DMS53 (cell line): ENCODE results near the gene CEP68.
A peak's percentile ranks its signal among the peaks of the same experiment; 100 is the strongest.

Experiments used
- DNase-seq: peaks from one replicate; lab custom pipeline; 2025; lab: John Stamatoyannopoulos, UW

Gene CEP68

DNA sequence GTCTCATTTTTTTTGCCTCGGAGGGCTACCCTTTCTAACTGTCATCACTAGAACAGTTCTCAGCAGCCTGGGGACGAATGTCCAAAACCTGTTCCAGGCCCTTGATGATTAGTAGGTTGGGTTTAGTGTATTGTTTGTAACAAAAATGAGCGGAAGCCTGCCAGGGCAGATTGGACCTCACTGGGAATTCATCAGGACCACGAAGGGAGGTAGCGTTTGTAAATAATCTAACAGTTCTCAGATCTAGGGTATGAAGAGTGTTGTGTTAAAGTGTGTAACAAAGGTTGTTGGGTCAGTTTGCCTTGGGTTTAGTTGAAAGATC is 799 bp downstream of the CEP68 start:
- DNase-seq, result no peak

DNA sequence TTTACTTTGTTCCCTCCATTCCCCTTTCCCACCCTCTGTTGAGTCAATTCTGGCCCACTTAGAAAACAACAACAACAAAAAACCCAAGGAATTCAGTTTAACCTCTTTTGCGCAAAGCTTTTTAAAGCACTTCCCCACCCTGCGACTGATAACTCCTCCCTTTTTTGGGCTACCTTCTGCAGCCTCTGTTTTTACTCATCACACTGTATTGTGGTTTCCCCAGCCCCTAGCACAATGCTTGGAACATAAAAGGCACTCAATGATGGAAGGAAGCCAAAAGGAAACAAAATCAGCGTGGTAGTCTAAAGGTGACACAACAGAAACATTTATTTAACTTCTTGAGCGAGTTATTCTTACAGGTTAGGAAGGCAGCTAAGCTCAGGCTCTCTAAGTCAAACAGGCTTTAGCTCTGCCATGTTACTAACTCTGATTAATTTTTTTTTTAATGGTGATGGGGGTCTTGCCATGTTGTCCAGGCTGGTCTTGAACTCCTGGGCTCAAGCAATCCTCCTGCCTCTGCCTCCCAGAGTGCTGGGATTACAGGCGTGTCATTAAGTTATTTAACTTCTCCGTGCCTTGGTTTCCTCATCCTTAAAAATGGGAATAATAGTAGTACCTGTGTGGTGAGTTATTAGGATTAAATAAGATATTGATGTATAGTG is 1.3 kb downstream of the CEP68 start:
- peak; percentile 63 for DNase-seq

DNA sequence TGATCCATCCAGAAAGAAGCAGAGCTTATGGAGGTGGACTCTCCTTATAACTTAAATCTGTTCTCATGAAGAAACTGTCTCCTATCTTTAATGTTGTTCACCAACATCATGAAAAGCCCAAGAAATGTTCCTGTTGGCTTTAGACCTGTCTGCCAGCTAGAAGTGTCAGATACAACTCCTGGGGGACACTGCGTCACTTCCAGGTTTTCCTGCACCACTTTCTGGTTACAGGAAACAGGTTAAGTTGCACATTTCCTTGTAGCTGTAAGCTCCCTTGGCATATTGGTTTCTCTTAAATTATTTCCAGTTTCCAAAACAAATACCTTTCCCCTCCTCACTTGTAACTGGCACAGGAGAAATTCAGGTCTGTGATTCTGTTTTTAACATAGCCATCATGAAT is 2.9 kb downstream of the CEP68 start:
- DNase-seq, result no peak

DNA sequence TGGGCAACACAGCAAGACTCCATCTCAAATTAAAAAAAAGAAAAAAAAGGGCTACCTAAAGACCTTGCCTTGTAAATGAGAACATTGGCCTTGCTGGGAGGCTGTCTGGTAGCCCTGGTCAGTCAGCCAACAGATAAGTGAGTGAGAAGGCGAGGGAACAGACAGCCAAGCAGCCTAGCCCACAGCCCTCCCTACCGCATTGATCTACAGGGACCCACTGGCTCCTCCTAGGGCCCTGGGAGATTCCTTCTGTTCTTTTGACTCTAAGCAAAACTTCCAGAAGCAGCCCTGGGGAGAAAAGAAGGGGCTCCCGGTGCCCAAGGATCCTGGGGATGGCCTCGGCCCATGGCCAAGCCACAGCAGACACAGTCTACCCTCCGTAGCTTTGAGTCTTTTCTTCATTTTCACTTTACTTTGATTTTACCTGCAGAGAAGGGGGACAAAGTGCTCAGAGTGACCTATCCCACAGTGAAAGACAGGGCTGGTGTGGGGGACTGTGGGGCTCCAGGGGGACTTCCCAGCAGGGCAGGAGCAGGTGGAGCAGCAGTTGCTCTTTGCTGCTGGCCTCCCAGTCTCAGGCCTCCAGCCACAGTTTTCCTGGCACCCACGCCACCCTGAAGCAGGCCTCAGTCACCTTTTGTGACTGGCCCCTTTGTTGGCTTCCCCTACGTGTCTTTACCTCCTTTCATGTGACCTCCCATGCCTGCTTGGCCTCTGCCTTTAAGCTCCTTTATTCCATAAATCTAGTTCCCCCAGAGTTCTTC is 5.1 kb downstream of the CEP68 start:
- no peak for DNase-seq

DNA sequence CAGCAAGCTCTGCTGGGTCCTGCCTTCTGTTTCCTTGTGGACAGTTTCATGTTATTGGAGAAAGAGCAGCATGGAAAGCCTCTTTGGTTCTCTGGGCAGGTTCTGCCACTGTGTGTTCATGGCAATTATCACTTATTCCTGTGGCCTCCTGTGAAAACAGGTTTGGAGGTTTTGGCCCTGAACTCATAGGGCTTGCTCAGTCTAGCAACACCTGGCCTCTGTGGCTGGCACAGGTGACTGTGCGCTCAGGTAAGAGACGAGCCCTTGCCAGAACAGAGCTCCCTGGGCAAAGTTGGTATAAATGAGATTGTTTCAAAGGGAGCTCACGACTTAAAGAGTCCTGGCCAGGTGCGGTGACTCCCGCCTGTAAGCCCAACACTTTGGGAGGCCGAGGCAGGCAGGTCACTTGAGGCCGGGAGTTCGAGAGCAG is 5.7 kb downstream of the CEP68 start:
- no peak for DNase-seq

DNA sequence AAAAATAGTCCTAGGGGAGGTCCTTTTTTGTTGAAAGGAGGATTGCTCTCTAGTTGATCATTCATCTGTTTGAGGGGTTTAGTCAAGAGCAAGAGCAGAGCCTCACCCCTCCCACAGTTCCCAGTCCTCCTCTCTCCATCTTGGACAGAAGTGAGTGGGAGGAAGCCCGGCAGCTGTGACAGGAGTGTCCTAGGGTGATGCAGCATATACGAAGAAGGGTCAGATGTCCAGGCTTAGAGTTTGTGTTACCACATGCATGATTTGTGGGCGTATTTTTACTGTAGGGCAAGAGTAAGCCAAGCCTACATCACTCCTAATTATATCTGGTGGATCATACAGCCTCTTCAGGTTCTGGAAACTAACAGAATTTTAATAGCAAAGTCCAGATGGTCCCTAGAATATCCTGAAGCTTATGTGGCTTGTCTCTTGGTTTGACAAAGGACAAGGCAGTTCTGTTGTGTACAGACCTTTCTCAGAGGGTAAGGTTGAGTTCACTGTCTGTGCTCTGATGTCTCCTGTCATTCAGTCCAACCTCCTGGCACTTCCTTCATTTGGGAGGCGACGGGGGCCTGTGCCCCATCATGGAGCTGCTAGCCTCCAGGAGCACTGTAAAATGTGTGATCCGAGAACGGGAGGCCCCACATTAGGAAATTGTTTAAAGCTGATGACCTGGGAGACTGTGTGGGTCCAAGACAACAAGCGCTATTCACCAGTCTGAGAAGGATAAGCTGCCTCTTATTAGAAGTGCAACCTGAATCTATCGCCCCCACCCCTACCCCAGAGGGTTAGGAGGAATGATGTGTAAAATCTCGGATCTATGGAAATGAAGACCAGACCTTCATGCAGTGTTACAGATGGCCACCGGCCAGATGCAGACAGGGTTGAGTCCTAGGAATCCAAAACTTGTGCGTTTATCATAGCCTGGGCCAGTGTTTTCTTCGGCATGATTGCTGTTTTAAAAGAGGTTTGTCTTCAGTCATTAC is 6.9 kb downstream of the CEP68 start:
- no peak for DNase-seq

DNA sequence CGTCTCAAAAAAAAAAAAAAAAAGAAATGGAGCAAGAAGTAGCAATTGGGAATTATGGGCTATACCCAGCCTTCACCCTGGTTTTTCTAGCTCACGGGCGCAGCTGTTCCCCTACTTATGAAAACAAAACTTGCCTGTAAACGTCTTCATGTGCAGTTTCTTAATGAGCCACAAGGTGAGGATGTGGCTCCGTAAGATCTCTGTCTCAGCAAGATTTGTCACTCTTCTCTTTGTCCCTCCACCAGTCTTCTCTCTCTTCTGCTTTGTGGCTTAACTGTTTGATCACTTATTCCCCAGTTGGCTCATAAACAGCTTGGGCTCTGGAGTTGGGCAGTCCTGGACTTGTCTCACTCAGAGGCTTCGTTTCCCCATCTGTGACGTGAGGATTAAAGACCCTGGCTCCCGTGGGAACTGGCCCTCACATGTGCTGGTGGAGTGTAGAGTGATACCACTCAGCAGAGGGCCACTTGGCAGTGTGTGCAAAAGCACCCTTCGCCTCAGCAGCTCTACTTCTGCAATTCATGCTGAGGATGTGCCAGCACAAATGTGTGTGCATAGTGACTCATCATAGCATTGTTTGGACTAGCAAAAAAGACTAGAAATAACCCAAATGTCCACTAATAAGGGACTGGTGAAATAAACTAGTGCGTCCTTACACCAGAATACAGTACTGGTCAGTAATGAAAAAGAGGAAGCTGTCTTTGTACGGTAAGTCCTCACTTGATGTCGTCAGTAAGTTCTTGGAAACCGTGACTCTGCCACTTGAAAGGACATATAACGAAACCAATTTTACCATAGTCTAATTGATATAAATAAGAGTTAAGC is 8.7 kb downstream of the CEP68 start:
- DNase-seq, result peak; percentile 95

DNA sequence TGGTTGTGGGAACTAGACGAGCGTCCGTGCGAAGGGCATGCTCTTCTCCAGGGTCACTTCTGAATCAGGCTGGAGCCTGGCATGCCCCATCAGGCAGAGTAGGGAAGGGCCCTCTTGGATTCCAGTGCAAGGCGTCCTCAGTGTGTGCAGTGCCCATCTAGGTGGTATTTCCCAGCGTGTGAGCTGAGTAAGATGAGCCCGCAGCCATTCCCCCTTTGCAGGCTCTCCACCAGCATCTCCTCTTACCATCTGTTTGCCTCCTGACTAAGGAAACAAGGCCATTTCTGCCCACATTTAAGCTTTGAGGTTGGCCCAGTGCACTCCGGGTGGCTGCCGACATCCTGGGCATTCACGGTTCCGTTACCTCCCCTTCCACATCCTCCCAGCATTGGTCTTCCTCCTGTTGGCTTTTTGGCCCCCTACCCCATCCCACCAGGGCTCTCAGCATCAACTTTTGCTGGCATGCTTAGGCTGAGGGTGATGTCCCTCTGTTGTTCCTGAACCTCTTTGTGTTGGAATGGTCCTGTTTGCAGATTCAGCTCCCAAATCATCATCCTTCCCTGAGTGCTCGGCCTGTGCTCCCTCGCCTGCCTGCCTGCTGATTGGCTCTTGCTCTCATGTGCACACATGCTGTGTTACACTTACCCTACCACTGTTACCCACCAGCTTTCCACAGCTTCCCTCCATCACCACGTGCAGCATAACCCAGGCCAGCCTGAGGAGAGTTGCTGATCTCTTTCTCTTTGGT is 11.8 kb downstream of the CEP68 start:
- no peak for DNase-seq

DNA sequence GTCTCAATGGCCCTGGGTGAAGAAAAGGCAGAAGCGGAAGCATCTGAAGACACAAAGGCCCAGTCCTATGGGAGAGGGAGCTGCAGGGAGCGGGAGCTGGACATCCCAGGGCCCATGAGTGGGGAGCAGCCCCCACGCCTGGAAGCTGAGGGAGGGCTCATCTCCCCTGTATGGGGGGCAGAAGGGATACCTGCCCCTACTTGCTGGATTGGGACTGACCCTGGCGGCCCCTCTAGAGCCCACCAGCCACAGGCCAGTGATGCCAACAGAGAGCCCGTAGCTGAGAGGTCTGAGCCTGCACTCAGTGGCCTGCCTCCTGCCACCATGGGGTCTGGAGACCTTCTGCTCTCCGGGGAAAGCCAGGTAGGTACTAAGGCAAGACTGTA is 13.2 kb downstream of the CEP68 start:
- DNase-seq, result no peak

DNA sequence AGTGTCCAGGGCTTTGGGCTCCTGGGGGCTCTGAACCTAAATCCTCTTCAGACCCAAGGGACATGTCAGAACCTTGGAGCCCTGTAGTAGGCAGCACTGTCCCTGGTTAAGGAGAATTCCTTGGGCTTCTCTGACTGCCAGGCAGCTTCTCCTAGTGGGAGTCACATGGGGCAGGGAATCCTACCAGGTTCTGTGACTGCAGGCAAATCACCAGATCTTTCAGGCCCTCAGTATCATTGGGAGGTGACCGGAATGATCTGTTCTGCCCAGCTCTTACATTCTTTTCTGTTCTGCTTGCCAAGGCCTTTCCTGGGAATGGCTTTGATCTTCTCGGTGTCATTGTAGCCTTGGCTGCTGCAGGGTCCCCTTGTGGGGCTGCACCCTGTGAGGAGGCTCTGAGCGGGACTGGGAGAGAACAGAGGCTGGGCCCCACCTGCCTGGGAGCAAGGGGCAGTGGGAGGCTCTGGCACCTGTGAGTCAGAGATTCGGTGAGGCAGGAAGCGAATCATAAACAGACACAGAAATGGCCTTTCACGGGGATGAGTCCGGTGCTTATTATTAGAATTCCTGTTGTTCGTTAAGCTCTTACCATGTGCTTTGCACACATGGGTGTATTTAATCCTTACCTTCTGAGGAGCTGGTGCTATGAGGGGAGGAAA is 14.1 kb downstream of the CEP68 start:
- peak; percentile 12 for DNase-seq

DNA sequence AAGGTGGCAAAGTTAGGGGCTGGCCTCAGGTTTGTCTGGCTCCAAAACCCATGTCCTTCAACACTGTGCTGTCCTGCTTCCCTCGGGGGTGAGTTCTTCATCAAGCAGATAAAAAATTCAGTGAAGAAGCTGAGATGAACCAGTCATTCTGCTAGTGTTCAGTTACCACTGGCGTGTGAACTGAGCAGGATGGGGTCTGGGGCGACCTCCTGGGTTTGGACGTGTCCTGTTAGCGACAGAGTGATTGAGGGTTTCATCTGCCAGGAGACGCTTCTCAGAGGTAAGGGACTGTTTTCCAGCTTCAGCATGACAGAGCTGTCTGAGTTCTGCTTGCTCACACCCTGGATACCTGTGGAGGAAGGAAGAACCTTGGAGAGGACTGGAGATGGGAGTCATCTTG is 14.6 kb downstream of the CEP68 start:
- no peak for DNase-seq

DNA sequence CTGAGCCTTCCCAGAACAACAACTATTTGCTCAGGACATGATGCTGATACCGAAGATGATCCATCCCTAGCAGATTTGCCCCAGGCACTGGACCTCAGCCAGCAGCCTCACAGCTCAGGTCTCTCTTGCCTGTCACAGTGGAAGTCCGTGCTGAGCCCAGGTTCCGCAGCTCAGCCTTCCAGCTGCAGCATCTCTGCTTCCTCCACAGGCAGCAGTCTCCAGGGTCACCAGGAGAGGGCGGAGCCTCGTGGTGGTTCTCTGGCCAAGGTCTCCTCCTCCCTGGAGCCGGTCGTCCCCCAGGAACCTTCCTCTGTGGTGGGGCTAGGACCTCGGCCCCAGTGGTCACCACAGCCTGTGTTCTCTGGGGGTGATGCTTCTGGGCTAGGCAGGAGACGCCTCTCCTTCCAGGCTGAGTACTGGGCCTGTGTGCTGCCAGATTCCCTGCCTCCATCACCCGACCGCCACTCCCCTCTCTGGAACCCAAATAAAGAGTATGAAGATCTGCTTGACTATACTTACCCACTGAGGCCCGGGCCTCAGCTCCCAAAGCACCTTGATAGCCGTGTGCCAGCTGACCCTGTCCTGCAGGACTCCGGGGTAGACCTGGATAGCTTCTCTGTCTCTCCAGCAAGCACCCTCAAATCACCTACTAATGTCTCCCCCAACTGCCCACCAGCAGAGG is 15.4 kb downstream of the CEP68 start:
- peak; percentile 39 for DNase-seq

DNA sequence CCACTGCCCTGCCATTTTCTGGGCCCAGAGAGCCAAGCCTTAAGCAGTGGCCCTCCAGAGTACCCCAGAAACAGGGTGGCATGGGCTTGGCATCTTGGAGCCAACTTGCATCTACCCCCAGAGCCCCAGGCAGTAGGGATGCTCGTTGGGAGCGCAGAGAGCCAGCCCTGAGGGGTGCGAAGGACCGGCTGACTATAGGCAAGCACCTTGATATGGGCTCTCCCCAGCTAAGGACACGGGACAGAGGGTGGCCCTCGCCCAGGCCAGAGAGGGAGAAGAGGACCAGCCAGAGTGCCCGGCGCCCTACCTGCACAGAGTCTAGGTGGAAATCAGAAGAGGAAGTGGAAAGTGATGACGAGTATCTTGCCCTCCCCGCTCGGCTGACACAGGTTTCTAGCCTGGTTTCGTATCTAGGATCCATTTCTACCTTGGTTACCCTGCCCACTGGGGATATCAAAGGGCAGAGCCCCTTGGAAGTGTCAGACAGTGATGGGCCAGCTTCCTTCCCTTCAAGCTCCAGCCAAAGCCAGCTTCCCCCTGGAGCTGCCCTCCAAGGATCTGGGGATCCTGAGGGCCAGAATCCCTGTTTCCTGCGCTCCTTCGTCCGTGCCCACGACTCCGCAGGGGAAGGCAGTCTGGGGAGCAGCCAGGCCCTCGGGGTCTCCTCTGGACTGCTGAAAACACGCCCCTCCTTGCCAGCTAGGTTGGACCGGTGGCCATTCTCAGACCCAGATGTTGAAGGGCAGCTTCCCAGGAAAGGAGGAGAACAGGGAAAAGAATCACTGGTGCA is 16.2 kb downstream of the CEP68 start:
- no peak for DNase-seq

DNA sequence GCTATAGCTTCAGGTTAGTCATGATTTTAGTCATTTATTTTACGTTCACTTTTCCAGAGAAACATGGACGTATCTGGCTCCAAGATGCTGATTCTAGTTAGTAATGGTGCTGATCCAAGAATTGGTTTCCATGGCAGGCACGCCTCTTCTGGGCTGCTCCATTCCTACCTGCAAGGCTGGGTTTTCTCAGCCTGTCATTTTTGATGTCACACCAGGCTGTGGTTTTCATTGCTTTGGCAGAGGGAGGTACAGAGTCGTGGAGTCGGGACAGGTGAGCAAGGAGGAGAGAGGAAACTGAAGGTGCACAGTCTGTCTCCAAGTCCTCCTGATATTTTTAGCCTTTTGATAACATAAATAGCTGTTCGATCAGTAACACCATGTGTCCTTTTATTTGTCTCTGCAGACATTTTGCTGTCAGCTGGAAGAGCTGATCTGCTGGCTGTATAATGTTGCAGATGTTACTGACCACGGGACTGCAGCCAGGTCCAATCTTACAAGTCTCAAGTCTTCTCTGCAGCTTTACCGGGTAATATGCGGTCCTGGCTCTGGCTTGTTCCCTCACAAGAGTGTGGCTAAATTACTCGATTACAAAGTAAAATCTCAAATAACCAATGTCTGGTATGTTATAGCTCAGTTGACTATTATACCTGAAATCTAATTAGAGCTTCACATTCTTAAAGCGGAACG is 17.8 kb downstream of the CEP68 start:
- DNase-seq, result no peak

DNA sequence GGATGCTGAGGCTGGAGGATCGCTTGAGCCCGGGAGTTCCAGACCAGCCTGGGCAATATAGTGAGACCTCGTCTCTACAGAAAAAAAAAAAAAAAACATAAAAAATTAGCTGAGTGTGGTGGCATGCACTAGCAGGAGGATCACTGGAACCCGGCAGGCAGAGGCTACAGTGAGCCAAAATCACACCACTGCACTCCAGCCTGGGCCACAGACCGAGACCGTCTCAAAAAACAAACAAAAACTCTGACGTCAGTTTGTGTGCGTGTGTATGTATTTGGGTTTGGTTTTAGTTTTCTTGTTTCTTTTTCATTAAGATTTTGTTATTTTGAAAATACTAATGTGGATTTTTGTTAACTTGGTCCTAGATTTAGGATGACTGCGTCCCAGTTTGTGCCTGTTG is 19.0 kb downstream of the CEP68 start:
- DNase-seq, result no peak

DNA sequence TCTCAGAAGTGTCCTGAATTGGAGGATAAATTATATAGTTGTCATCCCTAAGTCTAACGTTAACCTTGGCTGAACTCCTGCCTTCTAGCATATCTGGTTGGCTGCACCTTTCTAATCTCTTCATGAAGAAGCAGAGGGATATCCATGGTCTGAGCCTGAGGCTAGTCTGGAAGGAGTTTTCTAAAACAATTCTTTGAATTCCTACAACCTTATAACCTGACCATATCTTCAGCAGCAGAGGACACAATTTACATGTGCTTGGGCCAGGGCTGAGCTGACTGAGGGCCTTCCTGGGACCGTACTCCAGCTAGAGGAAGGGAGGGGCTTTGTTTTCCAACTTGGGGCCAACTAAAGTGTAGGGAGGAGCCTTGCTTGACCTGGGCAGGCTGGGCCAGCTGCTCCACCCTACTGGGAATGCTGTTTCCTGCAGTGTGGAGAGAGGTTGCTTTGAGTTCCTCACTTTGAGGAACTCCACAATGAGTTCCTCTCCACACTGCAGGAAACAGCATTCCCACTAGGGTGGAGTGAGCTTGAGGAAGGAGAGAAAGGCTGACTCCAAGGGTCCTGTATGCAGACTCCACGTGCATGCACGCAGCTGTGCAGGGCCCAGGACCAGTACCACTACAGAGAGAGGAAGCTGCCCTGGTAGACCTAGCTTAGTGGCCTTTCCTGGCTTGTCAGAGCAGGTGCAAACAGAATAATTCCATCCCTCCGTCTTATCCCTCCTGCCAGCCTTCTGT is 19.6 kb downstream of the CEP68 start:
- DNase-seq, result peak; percentile 20

DNA sequence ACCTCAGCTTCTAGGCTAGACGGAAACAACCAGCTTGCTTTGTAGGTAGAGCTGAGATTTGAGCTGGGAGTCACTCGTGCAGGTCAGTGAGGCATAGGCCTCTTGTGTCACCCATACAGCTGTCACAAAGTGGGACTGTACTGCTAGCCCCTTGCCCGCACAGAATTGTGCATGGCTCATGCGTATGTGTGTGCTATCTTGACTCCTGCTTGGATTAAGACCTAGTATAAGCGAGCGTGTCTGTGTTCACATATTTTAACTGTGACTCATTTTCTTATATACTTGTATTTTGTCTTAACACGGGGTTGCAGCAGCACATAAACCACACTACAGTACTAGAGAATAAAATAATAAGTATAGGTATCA is 20.1 kb downstream of the CEP68 start:
- no peak for DNase-seq

DNA sequence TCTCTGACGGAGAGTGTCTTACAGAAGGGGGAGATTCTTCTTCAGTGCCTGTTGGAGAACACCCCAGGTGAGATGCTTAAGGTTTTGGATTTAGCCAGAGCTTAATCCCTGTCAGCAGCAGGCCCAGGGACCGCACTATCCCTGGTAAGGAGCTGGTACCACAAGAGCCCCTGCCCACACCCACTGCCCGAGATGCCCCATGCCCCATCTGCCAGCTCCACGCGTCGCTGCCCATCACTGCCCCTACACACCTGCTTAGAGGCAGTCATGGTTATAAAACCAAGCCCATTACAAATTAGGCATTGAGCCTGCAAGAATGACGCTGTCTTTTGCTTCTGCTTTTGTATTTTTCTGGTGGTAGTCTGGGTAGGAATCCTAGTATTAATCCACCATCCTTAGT is 21.7 kb downstream of the CEP68 start:
- no peak for DNase-seq
